Right atrium auricular region (tissue), 2 donors: ENCODE data around the gene SRRM4. TPM values are rescaled to one million over a fixed set of nuclear protein-coding genes. Genes with fewer than 3 reads are reported as not detected.
A peak's percentile ranks its signal among the peaks of the same experiment; 100 is the strongest.

ENCODE experiments used
- DNase-seq: peaks from one replicate; pipeline ENCODE4 v3.0.0-alpha.2; 2019; ENCODE audit warnings: low spot score
- H3K27ac ChIP-seq, 2 donors: fragments of 200-600 bp; sonication (generic); 1 replicate in 1 of 2; 2 replicates in 1 of 2; pipeline ENCODE4 v1.5.1; 2016 to 2019
- H3K27me3 ChIP-seq, 2 donors: fragments of 200-600 bp; sonication (generic); one replicate each; pipeline versions ENCODE4 v1.5.1 to v1.6.0; 2017 to 2019
- H3K36me3 ChIP-seq: fragments of 200-600 bp; sonication (generic); one replicate; pipeline ENCODE4 v1.5.1; 2016
- H3K4me1 ChIP-seq, 2 donors: fragments of 200-600 bp; sonication (generic); one replicate each; pipeline versions ENCODE4 v1.5.1 to v1.6.0; 2017 to 2019
- H3K4me3 ChIP-seq, 2 donors: fragments of 200-600 bp; sonication (generic); 1 replicate in 1 of 2; 2 replicates in 1 of 2; pipeline ENCODE4 v1.5.1; 2017 to 2019; ENCODE audit warnings: mild to moderate bottlenecking in 1 of 2, moderate library complexity in 1 of 2
- H3K9me3 ChIP-seq, 2 donors: fragments of 200-600 bp; sonication (generic); one replicate each; pipeline ENCODE4 v1.5.1; 2019
- total RNA-seq, 2 donors: library from RNA; depleted of rRNA; stranded (reverse); fragments of >200 nt; gene quantifications; one replicate each; pipeline ENCODE4 v1.1.0, GENCODE V29; 2016
- TF ChIP-seq, protein P1 (sequence below), 2 donors: fragments of 200-600 bp; sonication (generic); IDR thresholded peaks; one replicate each; pipeline ENCODE4 v1.5.1; 2019; ENCODE audit warnings: antibody characterized with exemption in 2 of 2

Gene SRRM4
- total RNA-seq, 2 donors from 2014 or later = 0.08 TPM; not detected in 1

DNA sequence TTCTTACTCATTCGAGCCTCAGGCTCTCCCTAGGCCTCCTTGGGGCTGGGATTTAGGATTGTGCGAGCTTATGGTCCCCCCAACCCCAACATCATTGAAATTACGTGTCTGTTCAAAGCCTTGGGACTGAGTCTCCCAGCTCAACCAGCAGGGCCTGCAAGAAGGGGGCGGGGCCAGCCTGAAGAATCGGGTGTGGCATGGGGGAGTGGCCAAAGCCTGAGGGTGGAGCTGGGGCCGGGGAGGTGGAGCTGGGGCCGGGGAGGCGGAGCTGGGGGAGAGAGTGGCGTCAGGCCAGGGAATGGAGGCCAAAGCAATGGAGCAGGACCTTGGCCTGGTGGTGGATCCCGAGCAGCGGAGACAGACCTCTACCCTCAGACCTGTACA is 173.1 kb downstream of the SRRM4 start:
- Histone ChIP-seq H3K36me3 (no peaks in the 10 kb centered on the region), H3K27ac (no peak overlapping the region), H3K9me3 (peaks cover 0 to 16% of the 10 kb centered on the region in 2 donors), H3K4me1 (peaks cover 0 to 24% of the 10 kb centered on the region in 2 donors), H3K27me3 (no peaks in the 10 kb centered on the region), H3K4me3 (no peak overlapping the region)
- TF ChIP-seq, protein P1, sequence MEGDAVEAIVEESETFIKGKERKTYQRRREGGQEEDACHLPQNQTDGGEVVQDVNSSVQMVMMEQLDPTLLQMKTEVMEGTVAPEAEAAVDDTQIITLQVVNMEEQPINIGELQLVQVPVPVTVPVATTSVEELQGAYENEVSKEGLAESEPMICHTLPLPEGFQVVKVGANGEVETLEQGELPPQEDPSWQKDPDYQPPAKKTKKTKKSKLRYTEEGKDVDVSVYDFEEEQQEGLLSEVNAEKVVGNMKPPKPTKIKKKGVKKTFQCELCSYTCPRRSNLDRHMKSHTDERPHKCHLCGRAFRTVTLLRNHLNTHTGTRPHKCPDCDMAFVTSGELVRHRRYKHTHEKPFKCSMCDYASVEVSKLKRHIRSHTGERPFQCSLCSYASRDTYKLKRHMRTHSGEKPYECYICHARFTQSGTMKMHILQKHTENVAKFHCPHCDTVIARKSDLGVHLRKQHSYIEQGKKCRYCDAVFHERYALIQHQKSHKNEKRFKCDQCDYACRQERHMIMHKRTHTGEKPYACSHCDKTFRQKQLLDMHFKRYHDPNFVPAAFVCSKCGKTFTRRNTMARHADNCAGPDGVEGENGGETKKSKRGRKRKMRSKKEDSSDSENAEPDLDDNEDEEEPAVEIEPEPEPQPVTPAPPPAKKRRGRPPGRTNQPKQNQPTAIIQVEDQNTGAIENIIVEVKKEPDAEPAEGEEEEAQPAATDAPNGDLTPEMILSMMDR (IDR thresholded peaks at IDR 0.05) = no peak
- DNase-seq = no peak

DNA sequence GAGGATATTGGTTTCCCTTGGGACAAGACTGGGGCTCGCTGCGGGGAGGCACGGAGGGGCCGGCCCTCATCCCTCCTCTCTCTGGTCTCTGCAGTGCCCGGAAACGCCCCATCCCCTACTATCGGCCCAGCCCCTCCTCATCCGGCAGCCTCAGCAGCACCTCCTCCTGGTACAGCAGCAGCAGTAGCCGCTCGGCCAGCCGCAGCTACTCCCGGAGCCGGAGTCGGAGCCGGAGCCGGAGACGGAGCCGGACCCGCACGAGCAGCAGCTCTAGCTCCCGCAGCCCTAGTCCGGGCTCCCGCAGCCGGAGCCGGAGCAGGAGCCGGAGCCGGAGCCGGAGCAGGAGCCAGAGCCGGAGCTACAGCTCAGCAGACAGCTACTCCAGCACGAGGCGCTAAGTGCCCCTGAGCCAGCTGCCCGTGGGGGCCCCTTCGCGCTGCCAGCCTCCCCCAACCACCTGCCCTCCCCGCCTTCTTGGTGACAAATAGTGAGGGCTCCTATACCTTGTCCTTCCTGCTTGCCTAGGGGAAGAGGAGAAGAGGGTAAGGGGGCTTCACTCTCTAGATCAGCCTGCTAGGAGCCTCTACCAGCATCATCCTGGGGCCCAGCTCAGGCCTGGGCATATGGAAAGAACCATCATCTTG is 175.2 kb downstream of the SRRM4 start:
- Histone ChIP-seq H3K36me3 (no peaks in the 10 kb centered on the region), H3K4me3 (no peak overlapping the region), H3K9me3 (peaks cover 0 to 8% of the 10 kb centered on the region in 2 donors), H3K27ac (peak overlapping the region; percentile 81 to 92), H3K4me1 (peaks cover 0 to 41% of the 10 kb centered on the region in 2 donors), H3K27me3 (no peaks in the 10 kb centered on the region)
- DNase-seq = no peak
- TF ChIP-seq, protein P1 (IDR thresholded peaks at IDR 0.05) = peak in 1 of 2 donors; percentile 45

DNA sequence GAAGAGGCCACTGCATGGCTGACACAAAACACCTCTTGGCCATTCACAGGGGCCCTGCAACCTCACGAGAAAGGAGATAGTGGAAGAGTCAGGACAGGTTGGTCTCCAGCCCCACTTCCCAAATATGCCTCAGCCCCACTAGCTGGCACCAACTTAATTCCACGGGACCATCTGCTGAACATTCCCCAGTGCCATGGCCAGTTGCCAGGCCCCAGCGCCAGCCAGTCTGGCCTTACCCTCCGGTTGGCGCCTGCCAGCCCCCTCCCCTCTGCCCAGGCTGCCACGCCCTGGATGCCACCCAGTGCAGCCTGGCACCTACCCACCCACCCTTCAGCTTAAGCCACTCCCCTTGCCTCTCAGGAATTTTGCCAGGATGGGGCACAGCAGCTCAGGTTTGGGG is 176.2 kb downstream of the SRRM4 start:
- peak overlapping the region; percentile 12 to 17 for H3K4me3 ChIP-seq
- H3K36me3 ChIP-seq = no peaks in the 10 kb centered on the region
- peaks cover 0 to 41% of the 10 kb centered on the region in 2 donors for H3K4me1 ChIP-seq
- no peaks in the 10 kb centered on the region for H3K9me3 ChIP-seq
- H3K27me3 ChIP-seq = no peaks in the 10 kb centered on the region
- DNase-seq = peak; percentile 69
- TF ChIP-seq, protein P1 (IDR thresholded peaks at IDR 0.05) = no peak
- peak overlapping the region; percentile 81 to 92 for H3K27ac ChIP-seq

DNA sequence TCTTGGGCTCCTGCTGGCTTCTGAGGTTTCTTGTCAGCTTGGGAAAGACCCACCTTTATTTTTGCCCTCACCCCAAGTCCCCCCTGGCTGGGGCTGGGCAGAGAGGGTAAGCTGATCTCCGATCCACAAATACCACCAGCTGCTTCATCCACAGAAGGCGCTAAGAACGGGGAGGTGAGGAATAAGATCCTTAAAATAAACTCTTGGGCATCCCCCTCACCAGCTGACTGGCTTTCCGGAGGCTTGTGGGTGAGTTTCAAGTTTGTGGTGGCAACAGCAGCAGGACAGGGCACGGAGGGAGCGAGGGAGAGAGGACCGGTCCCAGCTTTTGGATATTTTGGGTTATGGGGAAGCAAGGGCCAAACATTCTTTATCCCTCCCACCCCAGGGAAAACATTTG is 176.6 kb downstream of the SRRM4 start:
- peak overlapping the region; percentile 12 to 17 for H3K4me3 ChIP-seq
- DNase-seq = no peak
- H3K27ac ChIP-seq = peak overlapping the region; percentile 81 to 92
- no peaks in the 10 kb centered on the region for H3K27me3 ChIP-seq
- no peaks in the 10 kb centered on the region for H3K9me3 ChIP-seq
- TF ChIP-seq, protein P1 (IDR thresholded peaks at IDR 0.05) = no peak
- H3K36me3 ChIP-seq = no peaks in the 10 kb centered on the region
- H3K4me1 ChIP-seq = peaks cover 0 to 41% of the 10 kb centered on the region in 2 donors

DNA sequence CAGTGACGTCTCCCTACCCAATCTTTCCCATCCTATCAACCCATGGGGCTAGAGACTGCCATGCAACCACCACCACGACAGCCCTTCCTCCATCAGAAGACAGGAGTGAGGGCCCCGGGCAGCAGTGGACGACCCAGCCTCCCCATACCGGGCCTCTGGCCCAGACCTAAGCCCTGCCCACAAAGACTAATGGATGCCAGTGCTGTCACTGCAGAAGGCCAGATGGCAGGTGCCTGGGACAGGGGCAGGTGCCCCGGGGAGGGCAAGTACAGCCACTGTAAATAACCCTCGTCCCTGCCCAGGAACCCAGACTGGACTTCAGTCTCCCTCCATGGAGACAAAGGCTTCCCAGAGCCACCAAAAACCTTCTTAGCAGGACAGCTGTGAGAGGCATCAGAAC is 177.1 kb downstream of the SRRM4 start:
- DNase-seq = no peak
- H3K36me3 ChIP-seq = no peaks in the 10 kb centered on the region
- peaks cover 0 to 41% of the 10 kb centered on the region in 2 donors for H3K4me1 ChIP-seq
- H3K9me3 ChIP-seq = no peaks in the 10 kb centered on the region
- no peaks in the 10 kb centered on the region for H3K27me3 ChIP-seq
- H3K4me3 ChIP-seq = peak overlapping the region; percentile 12 to 17
- H3K27ac ChIP-seq = peak overlapping the region; percentile 81 to 92
- TF ChIP-seq, protein P1 (IDR thresholded peaks at IDR 0.05) = no peak

DNA sequence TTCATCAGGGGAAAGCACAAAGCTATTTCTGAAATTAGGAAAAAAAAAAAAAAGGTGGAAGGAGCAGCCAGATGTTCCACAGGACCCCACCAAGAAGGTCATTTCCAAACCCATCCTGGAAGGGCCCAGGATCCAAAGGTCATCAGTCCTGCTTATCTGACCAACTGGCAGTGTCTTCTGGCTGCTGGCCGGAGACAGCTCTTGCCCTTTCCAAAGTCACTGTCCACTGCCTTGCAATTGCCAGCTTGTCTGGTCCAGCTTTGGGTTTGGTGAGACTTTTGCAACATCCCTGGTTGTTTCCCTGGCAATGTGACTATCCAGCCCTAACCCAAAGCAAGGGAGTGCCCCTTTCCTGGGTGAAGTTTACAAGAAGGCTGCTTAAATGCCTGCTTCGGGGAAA is 178.5 kb downstream of the SRRM4 start:
- H3K4me1 ChIP-seq = peaks cover 0 to 41% of the 10 kb centered on the region in 2 donors
- TF ChIP-seq, protein P1 (IDR thresholded peaks at IDR 0.05) = no peak
- no peaks in the 10 kb centered on the region for H3K27me3 ChIP-seq
- DNase-seq = no peak
- H3K4me3 ChIP-seq = no peak overlapping the region
- H3K9me3 ChIP-seq = no peaks in the 10 kb centered on the region
- peak overlapping the region in 1 of 2 donors; percentile 92 for H3K27ac ChIP-seq
- H3K36me3 ChIP-seq = no peaks in the 10 kb centered on the region
